Panc1 (cell line): ENCODE measurements around the gene LNX1. TPM values are rescaled to one million over a fixed set of nuclear protein-coding genes. Genes with fewer than 3 reads are reported as not detected.

Experiments
- ATAC-seq: fragments of 200-7000 bp; cut with Tn5 transposase; 2 replicates; pipeline ENCODE4 v1.9.1; 2020; ENCODE audit warnings: mild to moderate bottlenecking, moderate library complexity
- BruUV-seq: library from RNA; stranded (reverse); fragments of 400-500 nt; replicated peaks from 2 replicates; lab custom pipeline; 2021; lab: Mats Ljungman, UMichigan
- CTCF ChIA-PET: fragments of 300-600 bp; sonication (Branson Sonifier 250); formaldehyde crosslinking; loops from one replicate; lab custom pipeline; 2022; ENCODE audit warnings: antibody characterized with exemption; lab: Charles Lee
- POLR2A ChIA-PET: fragments of 300-600 bp; sonication (Branson Sonifier 250); formaldehyde crosslinking; loops from one replicate; lab custom pipeline; 2022; ENCODE audit warnings: antibody characterized with exemption; lab: Charles Lee
- DNase-seq: peaks from one replicate; pipeline ENCODE4 v3.0.0-alpha.2; 2010; ENCODE audit warnings: low read depth, low spot score
- H3K27ac ChIP-seq: 2 replicates; pipeline ENCODE4 v1.5.1; 2011; ENCODE audit warnings: mild to moderate bottlenecking, low read length, inconsistent platforms
- H3K27me3 ChIP-seq: fragments of 200-500 bp; sonication (Bioruptor generic); 2 replicates; pipeline ENCODE4 v1.6.0; 2014; ENCODE audit warnings: low read length, inconsistent platforms; ENCODE audit not compliant: control insufficient read depth, insufficient read depth
- H3K36me3 ChIP-seq: fragments of 200-500 bp; sonication (Bioruptor generic); 2 replicates; pipeline ENCODE4 v1.5.1; 2014; ENCODE audit warnings: inconsistent platforms, mild to moderate bottlenecking, low read length, moderate library complexity; ENCODE audit not compliant: control insufficient read depth, insufficient read depth
- H3K4me1 ChIP-seq: 2 replicates; pipeline ENCODE4 v1.5.1; 2011; ENCODE audit warnings: inconsistent platforms, mild to moderate bottlenecking, low read length, moderate library complexity; ENCODE audit not compliant: control insufficient read depth, insufficient read depth
- H3K4me3 ChIP-seq, 2 experiments: 2 replicates each; pipeline ENCODE4 v1.5.1; 2011 to 2012; ENCODE audit warnings: low read depth in 2 of 2, low read length in 2 of 2, mild to moderate bottlenecking in 2 of 2, inconsistent platforms in 1 of 2, moderate library complexity in 1 of 2
- H3K9me3 ChIP-seq: fragments of 200-500 bp; sonication (Bioruptor generic); 2 replicates; pipeline ENCODE4 v1.5.1; 2014; ENCODE audit warnings: low read depth, mild to moderate bottlenecking, inconsistent platforms, low read length, moderate library complexity; ENCODE audit not compliant: control insufficient read depth, insufficient read depth
- CTCF ChIP-seq: fragments of 450-650 bp; IDR thresholded peaks from 2 replicates; pipeline ENCODE4 v1.5.1; 2017; ENCODE audit warnings: mild to moderate bottlenecking
- POLR2AphosphoS5 ChIP-seq: IDR thresholded peaks from 2 replicates; pipeline ENCODE4 v1.6.1; 2012; ENCODE audit warnings: mild to moderate bottlenecking, low read depth, low read length, moderate library complexity
- REST ChIP-seq, 2 experiments: IDR thresholded peaks; 2 replicates each; pipeline ENCODE4 v1.6.1; 2011 to 2012; ENCODE audit warnings: low read depth in 2 of 2, control low read depth in 1 of 2, low read length in 1 of 2, mild to moderate bottlenecking in 1 of 2, moderate library complexity in 1 of 2; ENCODE audit not compliant: insufficient read depth in 1 of 2
- SIN3A ChIP-seq: IDR thresholded peaks from 2 replicates; pipeline ENCODE4 v1.6.1; 2012; ENCODE audit warnings: low read depth, mild to moderate bottlenecking, low read length, moderate library complexity, borderline replicate concordance; ENCODE audit not compliant: insufficient read depth
- TCF7L2 ChIP-seq: IDR thresholded peaks from 2 replicates; pipeline ENCODE4 v1.6.1; 2011; ENCODE audit warnings: mild to moderate bottlenecking, low read depth, low read length, inconsistent platforms
- in situ Hi-C: cut with HindIII; loops from 2 replicates; pipeline ENCODE4 v1.10.0; 2016; ENCODE audit warnings: low sequenced_read_pairs, low pct_unique_long_range_greater_than_20kb
- intact Hi-C: fragments of 100-400 bp; cut with micrococcal nuclease; formaldehyde crosslinking; loops from one replicate; pipeline ENCODE4 v1.10.0; 2022; ENCODE audit not compliant: unreplicated experiment
- total RNA-seq: library from RNA; stranded (reverse); gene quantifications from one replicate; pipeline ENCODE4 v1.2.1, GENCODE V29; 2021; ENCODE audit not compliant: unreplicated experiment

Gene LNX1
- total RNA-seq, 1 experiment from 2014 or later = 0.18 TPM

GRCh38 chr4:53635697-53636483 lies 44.6 kb upstream of the LNX1 start:
- DNase-seq (no peak), ATAC-seq (no peak)
- intact Hi-C loops = no loop called here
- CTCF ChIA-PET = no interaction called here
- H3K27me3 ChIP-seq = no peaks in the 10 kb centered on the region
- no peaks in the 10 kb centered on the region for H3K36me3 ChIP-seq
- H3K9me3 ChIP-seq = no peaks in the 10 kb centered on the region
- H3K27ac ChIP-seq = no peak overlapping the region
- POLR2A ChIA-PET = no interaction called here
- no peaks in the 10 kb centered on the region for H3K4me1 ChIP-seq
- in situ Hi-C loops = no loop called here
- TF ChIP-seq REST (IDR thresholded peaks at IDR 0.05; ENCODE audit: insufficient read depth in 1 of 2, low read depth in 2 of 2, low read length in 1 of 2) (no peak), CTCF (no peak), TCF7L2 (no peak), SIN3A (no peak), POLR2AphosphoS5 (no peak)
- H3K4me3 ChIP-seq = no peak overlapping the region
- no TSS peak for BruUV-seq

- ATAC-seq = no peak
- TF ChIP-seq TCF7L2 = no peak
- no peak for TF ChIP-seq POLR2AphosphoS5
- no peak for TF ChIP-seq CTCF
- TF ChIP-seq SIN3A = no peak
- TF ChIP-seq REST (IDR thresholded peaks at IDR 0.05; ENCODE audit: insufficient read depth in 1 of 2, low read depth in 2 of 2, low read length in 1 of 2) = no peak
- Histone ChIP-seq H3K27ac (no peak overlapping the region), H3K9me3 (no peaks in the 10 kb centered on the region), H3K36me3 (no peaks in the 10 kb centered on the region), H3K4me3 (no peak overlapping the region), H3K4me1 (no peaks in the 10 kb centered on the region), H3K27me3 (no peaks in the 10 kb centered on the region)
- in situ Hi-C loops (no loop called here), intact Hi-C loops (no loop called here)
- DNase-seq = no peak
- BruUV-seq = no TSS peak
- ChIA-PET CTCF (no interaction called here), POLR2A (no interaction called here)
These were observed 42.3 kb upstream of the LNX1 start for GRCh38 chr4:53633608-53634007.
